HG02870 (cell line): ENCODE results near the gene PRAME.
"Not testable (repeated sequence)": the region's sequence is repeated elsewhere in the genome, so short reads cannot be mapped to it uniquely, and the experiment has no call there.

Source experiments
- ATAC-seq: cut with Tn5 transposase; IDR thresholded peaks from one replicate; pipeline ENCODE4 v1.9.1; 2021; ENCODE audit warnings: mild to moderate bottlenecking, moderate library complexity; ENCODE audit not compliant: unreplicated experiment

The PRAME gene

GRCh38 chr22:22552630-22553029 is 6.4 kb downstream of the PRAME start:
- ATAC-seq, result no peak

- ATAC-seq, result no peak
These were observed 8.2 kb downstream of the PRAME start for GRCh38 chr22:22550789-22551434.

GRCh38 chr22:22548910-22549309 is 10.2 kb downstream of the PRAME start:
- no peak for ATAC-seq

- ATAC-seq, result no peak
These were observed 10.7 kb downstream of the PRAME start for GRCh38 chr22:22548317-22548716.

- ATAC-seq, result no peak
These were observed 11.3 kb downstream of the PRAME start for GRCh38 chr22:22547692-22548300.

- no peak for ATAC-seq
These were observed 11.8 kb downstream of the PRAME start for GRCh38 chr22:22547226-22547625.

GRCh38 chr22:22546490-22546889 is 12.6 kb downstream of the PRAME start:
- ATAC-seq, result no peak

- ATAC-seq, result no peak
These were observed 14.0 kb downstream of the PRAME start for GRCh38 chr22:22545084-22545483.

- ATAC-seq, result no peak
These were observed 20.7 kb downstream of the PRAME start for GRCh38 chr22:22538226-22538989.

GRCh38 chr22:22536916-22537315 is 22.1 kb downstream of the PRAME start:
- no peak for ATAC-seq

GRCh38 chr22:22536515-22536914 is 22.6 kb downstream of the PRAME start:
- ATAC-seq, result no peak

- ATAC-seq, result no peak
These were observed 23.4 kb downstream of the PRAME start for GRCh38 chr22:22535662-22536061.

GRCh38 chr22:22534604-22535415 is 24.3 kb downstream of the PRAME start:
- ATAC-seq, result no peak

- ATAC-seq, result no peak
These were observed 25.2 kb downstream of the PRAME start for GRCh38 chr22:22533863-22534262.

GRCh38 chr22:22533417-22533816 is 25.6 kb downstream of the PRAME start:
- no peak for ATAC-seq

- ATAC-seq, result not testable (repeated sequence)
These were observed 26.5 kb downstream of the PRAME start for GRCh38 chr22:22532547-22533071.

- ATAC-seq, result no peak
These were observed 27.1 kb downstream of the PRAME start for GRCh38 chr22:22531770-22532546.

- no peak for ATAC-seq
These were observed 30.3 kb downstream of the PRAME start for GRCh38 chr22:22528780-22529179.

GRCh38 chr22:22527312-22527711 is 31.8 kb downstream of the PRAME start:
- ATAC-seq, result no peak
